Measurements from ENCODE around the gene BRI3BP. TPM values are rescaled to one million over a fixed set of nuclear protein-coding genes. Genes with fewer than 3 reads are reported as not detected.

The BRI3BP gene
- total RNA-seq, 2 donors from 2014 or later, result 5.9 to 8.0 TPM

GRCh38 chr12:124964836-124965462, 28.5 kb upstream of the BRI3BP start:
- no peak overlapping the region for H3K27ac ChIP-seq
- no peaks in the 10 kb centered on the region for H3K9me3 ChIP-seq
- DNase-seq (no peak), ATAC-seq (no peak)
- H3K4me1 ChIP-seq, result no peaks in the 10 kb centered on the region
- H3K36me3 ChIP-seq (replicated peaks in 1 of 2; ENCODE audit: insufficient read depth in 1 of 2, low read depth in 2 of 2), result peaks cover 10 to 28% of the 10 kb centered on the region in 2 donors
- intact Hi-C loops (cut with DNase I), result no loop called here
- no peaks in the 10 kb centered on the region for H3K27me3 ChIP-seq
- TF ChIP-seq, protein P1, sequence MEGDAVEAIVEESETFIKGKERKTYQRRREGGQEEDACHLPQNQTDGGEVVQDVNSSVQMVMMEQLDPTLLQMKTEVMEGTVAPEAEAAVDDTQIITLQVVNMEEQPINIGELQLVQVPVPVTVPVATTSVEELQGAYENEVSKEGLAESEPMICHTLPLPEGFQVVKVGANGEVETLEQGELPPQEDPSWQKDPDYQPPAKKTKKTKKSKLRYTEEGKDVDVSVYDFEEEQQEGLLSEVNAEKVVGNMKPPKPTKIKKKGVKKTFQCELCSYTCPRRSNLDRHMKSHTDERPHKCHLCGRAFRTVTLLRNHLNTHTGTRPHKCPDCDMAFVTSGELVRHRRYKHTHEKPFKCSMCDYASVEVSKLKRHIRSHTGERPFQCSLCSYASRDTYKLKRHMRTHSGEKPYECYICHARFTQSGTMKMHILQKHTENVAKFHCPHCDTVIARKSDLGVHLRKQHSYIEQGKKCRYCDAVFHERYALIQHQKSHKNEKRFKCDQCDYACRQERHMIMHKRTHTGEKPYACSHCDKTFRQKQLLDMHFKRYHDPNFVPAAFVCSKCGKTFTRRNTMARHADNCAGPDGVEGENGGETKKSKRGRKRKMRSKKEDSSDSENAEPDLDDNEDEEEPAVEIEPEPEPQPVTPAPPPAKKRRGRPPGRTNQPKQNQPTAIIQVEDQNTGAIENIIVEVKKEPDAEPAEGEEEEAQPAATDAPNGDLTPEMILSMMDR (IDR thresholded peaks at IDR 0.05), result no peak
- no peak for TF ChIP-seq POLR2A (IDR thresholded peaks at IDR 0.05)
- WGBS, 2 donors, result 87 to 100% methylated on average over 1 to 13 of the region's 15 CpGs
- no peak overlapping the region for H3K4me3 ChIP-seq

- Histone ChIP-seq H3K4me3 (no peak overlapping the region), H3K27me3 (no peaks in the 10 kb centered on the region), H3K9me3 (no peaks in the 10 kb centered on the region), H3K4me1 (no peaks in the 10 kb centered on the region), H3K27ac (no peak overlapping the region), H3K36me3 (replicated peaks in 1 of 2; ENCODE audit: insufficient read depth in 1 of 2, low read depth in 2 of 2) (peaks cover 4 to 35% of the 10 kb centered on the region in 2 donors)
- WGBS, 2 donors, result 90% methylated on average over 19 of the region's 22 CpGs; no CpG with 5 or more reads in 1 of the 2 donors
- TF ChIP-seq POLR2A (IDR thresholded peaks at IDR 0.05), result no peak
- TF ChIP-seq, protein P1 (IDR thresholded peaks at IDR 0.05), result no peak
- no peak for ATAC-seq
- intact Hi-C loops (cut with DNase I), result no loop called here
- no peak for DNase-seq
These were observed 26.3 kb upstream of the BRI3BP start for GRCh38 chr12:124967016-124967739.

DNA sequence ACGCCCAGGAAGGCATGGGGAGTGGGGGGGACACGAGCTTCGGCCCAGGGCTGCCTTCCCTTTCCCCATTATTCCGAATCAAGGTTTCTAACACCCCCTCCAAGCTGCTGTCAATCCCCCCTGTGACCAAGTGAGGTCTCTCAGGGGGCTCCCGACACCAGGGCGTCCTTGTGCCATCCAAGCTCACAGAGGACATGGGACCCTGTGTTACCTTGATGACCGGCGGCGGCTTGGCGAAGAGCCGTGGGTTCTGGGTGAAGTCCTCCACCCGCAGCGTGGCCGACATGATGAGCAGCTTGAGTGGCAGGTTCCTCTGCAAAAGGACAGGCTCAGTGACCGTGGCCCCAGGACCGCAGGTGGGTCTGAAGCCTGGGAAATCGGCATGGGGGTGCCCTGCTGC, 24.8 kb upstream of the BRI3BP start:
- Histone ChIP-seq H3K4me3 (no peak overlapping the region), H3K27ac (no peak overlapping the region), H3K36me3 (replicated peaks in 1 of 2; ENCODE audit: insufficient read depth in 1 of 2, low read depth in 2 of 2) (peaks cover 0 to 32% of the 10 kb centered on the region in 2 donors), H3K27me3 (no peaks in the 10 kb centered on the region), H3K4me1 (no peaks in the 10 kb centered on the region), H3K9me3 (no peaks in the 10 kb centered on the region)
- intact Hi-C loops (cut with DNase I), result no loop called here
- ATAC-seq (no peak), DNase-seq (no peak)
- 64 to 88% methylated on average over 7 to 17 of the region's 17 CpGs for WGBS, 2 donors
- TF ChIP-seq, protein P1 (IDR thresholded peaks at IDR 0.05), result no peak
- TF ChIP-seq POLR2A (IDR thresholded peaks at IDR 0.05), result no peak

GRCh38 chr12:124970647-124971402, 22.6 kb upstream of the BRI3BP start:
- no peaks in the 10 kb centered on the region for H3K27me3 ChIP-seq

More at GRCh38 chr12:124970647-124971402, 22.6 kb upstream of the BRI3BP start:
- H3K27ac ChIP-seq, result no peak overlapping the region
- 89 to 94% methylated on average over 2 to 24 of the region's 25 CpGs for WGBS, 2 donors
- no peaks in the 10 kb centered on the region for H3K9me3 ChIP-seq
- intact Hi-C loops (cut with DNase I), result no loop called here
- H3K4me1 ChIP-seq, result no peaks in the 10 kb centered on the region
- H3K4me3 ChIP-seq, result no peak overlapping the region
- DNase-seq (no peak), ATAC-seq (no peak)
- peaks cover 8 to 35% of the 10 kb centered on the region in 2 donors for H3K36me3 ChIP-seq (replicated peaks in 1 of 2; ENCODE audit: insufficient read depth in 1 of 2, low read depth in 2 of 2)
- TF ChIP-seq, protein P1 (IDR thresholded peaks at IDR 0.05), result no peak
- TF ChIP-seq POLR2A (IDR thresholded peaks at IDR 0.05), result no peak

All from body of pancreas (tissue), 4 donors.